Ishikawa (cell line): ENCODE data around the gene ZNF284.

Experiments used
- CEBPB ChIP-seq: IDR thresholded peaks from 2 replicates; pipeline ENCODE4 v1.6.1; 2012
- CREB1 ChIP-seq: IDR thresholded peaks from 2 replicates; pipeline ENCODE4 v1.6.1; 2012; ENCODE audit warnings: low read depth
- EGR1 ChIP-seq: IDR thresholded peaks from 2 replicates; pipeline ENCODE4 v1.6.1; 2012
- EP300 ChIP-seq: IDR thresholded peaks from 2 replicates; pipeline ENCODE4 v1.6.1; 2012; ENCODE audit warnings: borderline replicate concordance
- FOXM1 ChIP-seq: IDR thresholded peaks from 2 replicates; pipeline ENCODE4 v1.6.1; 2012; ENCODE audit warnings: low read depth, borderline replicate concordance
- NFIC ChIP-seq: IDR thresholded peaks from 2 replicates; pipeline ENCODE4 v1.6.1; 2012
- RAD21 ChIP-seq: IDR thresholded peaks from 2 replicates; pipeline ENCODE4 v1.6.1; 2012; ENCODE audit warnings: low read depth
- TAF1 ChIP-seq: IDR thresholded peaks from 2 replicates; pipeline ENCODE4 v1.6.1; 2012; ENCODE audit warnings: low read depth, mild to moderate bottlenecking
- TCF12 ChIP-seq: IDR thresholded peaks from 2 replicates; pipeline ENCODE4 v1.6.1; 2012; ENCODE audit warnings: low read depth
- TEAD4 ChIP-seq: IDR thresholded peaks from 2 replicates; pipeline ENCODE4 v1.6.1; 2012
- YY1 ChIP-seq: IDR thresholded peaks from 2 replicates; pipeline ENCODE4 v1.6.1; 2012; ENCODE audit warnings: low read depth
- ZBTB7A ChIP-seq: IDR thresholded peaks from 2 replicates; pipeline ENCODE4 v1.6.1; 2012; ENCODE audit warnings: low read depth
- TF ChIP-seq, protein P1 (sequence below): IDR thresholded peaks from 2 replicates; pipeline ENCODE4 v1.6.1; 2012; ENCODE audit warnings: low read depth, mild to moderate bottlenecking
- TF ChIP-seq, protein P2 (sequence below): IDR thresholded peaks from 2 replicates; pipeline ENCODE4 v1.6.1; 2012
- TF ChIP-seq, protein P3 (sequence below): IDR thresholded peaks from 2 replicates; pipeline ENCODE4 v1.6.1; 2012

Gene ZNF284

DNA sequence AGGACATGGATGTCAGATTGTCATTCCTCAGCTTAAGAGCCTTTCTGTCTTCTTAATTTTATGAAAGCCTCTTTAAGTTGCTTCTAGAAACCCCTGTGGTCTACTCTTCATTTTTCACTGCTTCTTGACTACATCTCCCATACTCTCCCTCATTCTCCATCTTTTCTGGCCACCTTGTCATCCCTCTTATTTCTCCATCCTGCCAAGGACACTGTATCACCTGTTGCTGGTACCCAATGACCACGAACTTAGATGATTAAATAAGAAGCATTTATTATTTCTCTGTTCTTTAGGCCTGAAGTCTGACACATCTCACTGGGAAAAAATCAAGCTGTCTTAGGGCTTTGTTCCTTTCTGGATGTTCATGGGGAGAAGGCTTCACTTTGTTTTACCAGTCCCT is 10.9 kb upstream of the ZNF284 start:
- TF ChIP-seq TAF1, result no peak
- no peak for TF ChIP-seq TEAD4
- TF ChIP-seq FOXM1, result no peak
- no peak for TF ChIP-seq CREB1
- no peak for TF ChIP-seq RAD21
- no peak for TF ChIP-seq CEBPB
- TF ChIP-seq, protein P1, sequence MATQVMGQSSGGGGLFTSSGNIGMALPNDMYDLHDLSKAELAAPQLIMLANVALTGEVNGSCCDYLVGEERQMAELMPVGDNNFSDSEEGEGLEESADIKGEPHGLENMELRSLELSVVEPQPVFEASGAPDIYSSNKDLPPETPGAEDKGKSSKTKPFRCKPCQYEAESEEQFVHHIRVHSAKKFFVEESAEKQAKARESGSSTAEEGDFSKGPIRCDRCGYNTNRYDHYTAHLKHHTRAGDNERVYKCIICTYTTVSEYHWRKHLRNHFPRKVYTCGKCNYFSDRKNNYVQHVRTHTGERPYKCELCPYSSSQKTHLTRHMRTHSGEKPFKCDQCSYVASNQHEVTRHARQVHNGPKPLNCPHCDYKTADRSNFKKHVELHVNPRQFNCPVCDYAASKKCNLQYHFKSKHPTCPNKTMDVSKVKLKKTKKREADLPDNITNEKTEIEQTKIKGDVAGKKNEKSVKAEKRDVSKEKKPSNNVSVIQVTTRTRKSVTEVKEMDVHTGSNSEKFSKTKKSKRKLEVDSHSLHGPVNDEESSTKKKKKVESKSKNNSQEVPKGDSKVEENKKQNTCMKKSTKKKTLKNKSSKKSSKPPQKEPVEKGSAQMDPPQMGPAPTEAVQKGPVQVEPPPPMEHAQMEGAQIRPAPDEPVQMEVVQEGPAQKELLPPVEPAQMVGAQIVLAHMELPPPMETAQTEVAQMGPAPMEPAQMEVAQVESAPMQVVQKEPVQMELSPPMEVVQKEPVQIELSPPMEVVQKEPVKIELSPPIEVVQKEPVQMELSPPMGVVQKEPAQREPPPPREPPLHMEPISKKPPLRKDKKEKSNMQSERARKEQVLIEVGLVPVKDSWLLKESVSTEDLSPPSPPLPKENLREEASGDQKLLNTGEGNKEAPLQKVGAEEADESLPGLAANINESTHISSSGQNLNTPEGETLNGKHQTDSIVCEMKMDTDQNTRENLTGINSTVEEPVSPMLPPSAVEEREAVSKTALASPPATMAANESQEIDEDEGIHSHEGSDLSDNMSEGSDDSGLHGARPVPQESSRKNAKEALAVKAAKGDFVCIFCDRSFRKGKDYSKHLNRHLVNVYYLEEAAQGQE, result no peak
- no peak for TF ChIP-seq TCF12
- no peak for TF ChIP-seq ZBTB7A
- no peak for TF ChIP-seq YY1
- TF ChIP-seq, protein P2, sequence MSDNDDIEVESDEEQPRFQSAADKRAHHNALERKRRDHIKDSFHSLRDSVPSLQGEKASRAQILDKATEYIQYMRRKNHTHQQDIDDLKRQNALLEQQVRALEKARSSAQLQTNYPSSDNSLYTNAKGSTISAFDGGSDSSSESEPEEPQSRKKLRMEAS, result no peak
- no peak for TF ChIP-seq EGR1
- no peak for TF ChIP-seq NFIC
- TF ChIP-seq, protein P3, sequence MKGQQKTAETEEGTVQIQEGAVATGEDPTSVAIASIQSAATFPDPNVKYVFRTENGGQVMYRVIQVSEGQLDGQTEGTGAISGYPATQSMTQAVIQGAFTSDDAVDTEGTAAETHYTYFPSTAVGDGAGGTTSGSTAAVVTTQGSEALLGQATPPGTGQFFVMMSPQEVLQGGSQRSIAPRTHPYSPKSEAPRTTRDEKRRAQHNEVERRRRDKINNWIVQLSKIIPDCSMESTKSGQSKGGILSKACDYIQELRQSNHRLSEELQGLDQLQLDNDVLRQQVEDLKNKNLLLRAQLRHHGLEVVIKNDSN, result no peak
- TF ChIP-seq EP300, result no peak

DNA sequence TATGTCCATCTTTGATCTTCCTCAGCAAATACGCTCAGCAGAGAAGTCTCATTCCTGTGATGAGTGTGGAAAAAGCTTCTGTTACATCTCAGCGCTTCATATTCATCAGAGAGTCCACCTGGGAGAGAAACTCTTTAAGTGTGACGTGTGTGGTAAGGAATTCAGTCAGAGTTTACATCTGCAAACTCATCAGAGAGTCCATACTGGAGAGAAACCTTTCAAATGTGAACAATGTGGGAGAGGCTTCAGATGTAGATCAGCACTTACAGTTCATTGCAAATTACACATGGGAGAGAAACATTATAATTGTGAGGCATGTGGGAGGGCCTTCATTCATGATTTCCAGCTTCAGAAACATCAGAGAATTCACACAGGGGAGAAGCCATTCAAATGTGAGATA is 5.7 kb upstream of the ZNF284 start:
- no peak for TF ChIP-seq TAF1
- TF ChIP-seq, protein P3, result no peak
- no peak for TF ChIP-seq TCF12
- TF ChIP-seq CREB1, result no peak

DNA sequence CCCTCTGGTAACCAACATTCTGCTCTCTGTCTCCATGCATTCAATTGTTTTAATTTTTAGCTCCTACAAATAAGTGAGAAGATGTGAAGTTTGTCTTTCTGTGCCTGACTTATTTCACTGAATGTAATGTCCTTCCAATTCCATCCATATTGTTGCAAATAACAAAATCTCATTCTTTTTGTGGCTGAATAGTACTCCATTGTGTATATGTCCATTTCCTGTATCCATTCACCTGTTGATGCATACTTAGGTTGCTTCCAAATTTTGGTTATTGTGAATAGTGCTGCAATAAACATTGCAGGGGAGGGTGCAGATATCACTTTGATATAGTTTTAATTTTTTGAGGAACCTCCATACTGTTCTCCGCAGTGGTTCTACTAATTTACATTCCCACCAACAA is 2.5 kb upstream of the ZNF284 start:
- TF ChIP-seq, protein P2, result no peak
- TF ChIP-seq TEAD4, result no peak
- no peak for TF ChIP-seq CEBPB
- no peak for TF ChIP-seq EGR1
- TF ChIP-seq TCF12, result no peak
- no peak for TF ChIP-seq ZBTB7A
- no peak for TF ChIP-seq NFIC
- TF ChIP-seq CREB1, result no peak
- TF ChIP-seq TAF1, result no peak
- no peak for TF ChIP-seq FOXM1
- TF ChIP-seq EP300, result no peak
- TF ChIP-seq, protein P3, result no peak
- TF ChIP-seq, protein P1, result no peak
- TF ChIP-seq RAD21, result no peak
- TF ChIP-seq YY1, result no peak

DNA sequence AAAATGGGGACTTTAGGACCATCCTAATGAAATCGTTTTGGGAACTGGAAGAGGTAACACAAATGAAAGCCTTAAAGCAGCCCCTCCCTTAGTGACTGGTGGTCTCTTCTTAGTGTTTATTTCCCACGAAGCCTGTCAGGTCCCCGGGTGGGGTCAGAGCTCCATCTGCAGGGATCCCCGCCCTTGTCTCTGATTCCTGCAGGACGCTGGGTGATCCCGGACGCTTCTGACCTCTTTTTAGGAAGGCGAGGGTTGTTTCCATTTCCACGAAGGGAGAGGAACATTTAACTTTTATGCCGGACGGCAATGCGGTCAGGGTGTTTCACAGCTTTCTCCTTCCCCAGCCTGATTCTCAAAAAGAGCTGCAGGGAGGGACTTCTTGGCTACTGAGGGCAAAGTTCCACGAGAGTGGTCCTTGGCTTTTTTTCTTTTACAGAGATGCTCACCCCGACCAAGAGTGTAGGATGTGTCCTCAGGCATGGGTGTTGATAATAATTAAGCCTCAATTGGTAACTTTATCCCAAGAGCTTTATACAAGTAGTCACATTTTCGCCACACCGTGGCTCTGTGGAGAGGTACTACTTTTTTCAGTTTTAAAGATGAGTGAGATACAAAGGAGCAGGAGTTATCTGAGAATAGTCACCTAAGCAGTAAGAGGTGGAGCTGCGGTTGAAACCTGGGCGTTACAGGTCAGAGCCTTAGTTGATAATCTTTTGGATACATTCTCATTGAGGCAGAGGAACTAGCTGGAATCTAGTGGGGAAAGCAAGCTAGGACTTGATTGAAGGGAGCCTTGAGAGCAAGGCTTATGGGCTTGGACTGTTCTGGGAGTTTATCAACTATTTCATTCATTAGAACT is 813 bp downstream of the ZNF284 start:
- no peak for TF ChIP-seq TCF12
- TF ChIP-seq CREB1, result no peak
- TF ChIP-seq, protein P1, result no peak
- no peak for TF ChIP-seq YY1
- TF ChIP-seq RAD21, result no peak
- no peak for TF ChIP-seq NFIC
- no peak for TF ChIP-seq FOXM1
- TF ChIP-seq EGR1, result no peak
- no peak for TF ChIP-seq EP300
- TF ChIP-seq TEAD4, result no peak
- TF ChIP-seq, protein P2, result no peak
- no peak for TF ChIP-seq TAF1
